HG03520 (cell line): ENCODE results near the gene ZNF674.
"Not testable (repeated sequence)": the region's sequence is repeated elsewhere in the genome, so short reads cannot be mapped to it uniquely, and the experiment has no call there.

Source experiments
- ATAC-seq: cut with Tn5 transposase; IDR thresholded peaks from one replicate; pipeline ENCODE4 v1.9.1; 2021; ENCODE audit warnings: mild to moderate bottlenecking, moderate library complexity; ENCODE audit not compliant: unreplicated experiment

The ZNF674 gene

GRCh38 chrX:46571423-46572339, 26.5 kb upstream of the ZNF674 start:
- ATAC-seq = no peak

DNA sequence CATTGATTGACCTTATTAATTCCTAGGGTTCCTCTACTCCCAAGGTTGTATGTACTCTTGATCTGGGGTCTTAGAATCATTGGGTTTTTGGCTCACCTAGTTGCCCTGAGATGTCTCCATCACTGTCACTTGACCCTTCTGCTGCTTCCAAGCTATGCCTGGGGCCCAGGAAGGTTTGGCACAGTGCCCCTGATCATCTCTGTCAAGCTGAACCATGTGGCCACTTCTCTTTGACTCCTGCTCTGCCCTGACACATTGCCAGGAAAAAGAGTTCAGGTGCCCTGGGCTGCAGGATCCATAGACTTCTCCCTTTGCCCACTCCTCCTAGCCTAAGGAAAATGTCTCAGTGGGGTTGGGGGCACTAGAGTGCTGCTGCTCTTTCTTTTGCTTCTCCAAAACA, 24.4 kb upstream of the ZNF674 start:
- no peak for ATAC-seq

GRCh38 chrX:46567388-46567787, 22.2 kb upstream of the ZNF674 start:
- no peak for ATAC-seq

DNA sequence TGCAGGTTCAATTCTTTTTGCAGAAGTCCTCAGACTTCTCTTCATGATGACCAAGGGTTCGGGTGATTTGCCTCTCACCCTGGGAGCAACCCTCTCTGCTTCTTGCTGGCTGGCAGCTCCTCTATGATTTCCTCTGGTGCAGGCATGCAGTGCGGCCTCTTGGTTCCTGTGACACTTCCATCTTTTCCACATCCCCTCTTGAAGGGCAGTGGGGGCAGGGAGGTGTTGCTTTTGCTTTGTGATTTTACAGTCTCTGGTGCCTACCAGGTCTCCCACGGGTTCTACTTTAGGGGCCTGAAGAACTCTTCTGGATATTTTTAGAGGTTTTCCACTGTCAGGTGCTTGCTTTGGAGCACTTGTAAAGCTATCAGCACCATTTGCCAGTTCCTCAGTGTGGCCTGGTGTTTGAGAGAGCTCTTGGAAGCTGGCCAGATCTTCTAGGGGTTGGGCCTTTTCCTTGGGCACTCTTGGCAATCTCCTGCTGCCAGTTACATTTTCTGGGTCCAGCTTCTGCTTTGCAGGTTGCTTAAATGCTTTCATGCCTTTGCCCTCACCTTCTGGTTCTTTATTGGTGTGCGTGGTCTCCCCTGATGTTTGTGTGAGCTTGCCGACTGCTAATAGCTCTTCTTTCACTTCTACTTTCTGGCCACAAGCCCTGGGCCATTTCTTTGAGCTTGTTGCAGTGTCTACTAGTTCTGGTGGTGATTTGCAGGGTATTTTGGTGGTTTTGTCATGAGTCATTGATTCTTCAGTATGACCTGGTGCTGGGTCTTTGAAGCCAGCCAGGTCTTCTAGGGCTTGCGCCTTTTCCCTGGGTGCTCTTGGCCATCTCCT, 16.8 kb upstream of the ZNF674 start:
- ATAC-seq = peak; percentile 97

DNA sequence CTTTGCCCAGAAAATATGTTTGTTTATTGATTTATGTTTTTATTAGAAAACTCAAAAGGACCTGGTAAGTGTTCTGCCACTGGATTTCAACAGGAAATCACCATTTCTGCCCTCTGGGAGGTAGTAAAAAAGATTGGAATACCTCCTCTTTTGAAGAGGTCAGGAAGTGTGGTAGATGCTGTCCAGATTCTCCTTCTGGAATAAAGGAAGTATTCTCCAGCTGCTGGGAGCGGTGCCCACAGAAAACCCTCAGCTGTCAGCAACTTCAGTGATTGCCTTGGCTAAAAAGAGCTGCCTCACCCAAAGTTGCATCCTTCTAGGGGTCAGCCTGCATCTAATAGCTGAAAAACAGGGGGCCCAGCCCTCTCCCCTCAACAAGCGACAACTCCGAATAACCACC, 13.8 kb upstream of the ZNF674 start:
- ATAC-seq = no peak

DNA sequence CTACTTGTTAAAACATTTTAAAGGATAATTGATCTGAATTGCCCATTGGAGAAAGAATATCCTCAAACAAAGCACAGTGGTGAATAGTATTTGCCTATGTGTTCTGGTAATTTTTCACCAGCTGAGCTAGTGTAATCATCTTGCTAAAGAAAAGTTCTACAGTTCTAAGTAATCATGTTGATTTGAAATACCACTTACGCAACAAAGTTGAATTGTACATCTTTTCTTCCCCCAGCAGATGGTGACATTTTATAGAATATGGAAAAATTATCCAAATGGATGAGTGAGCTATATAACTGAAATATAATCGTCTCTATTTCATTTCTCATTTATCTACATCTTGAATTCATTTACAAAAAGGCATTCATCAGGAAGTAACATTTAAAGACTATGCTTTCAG, 9.7 kb upstream of the ZNF674 start:
- ATAC-seq = no peak

GRCh38 chrX:46553935-46554334, 8.7 kb upstream of the ZNF674 start:
- ATAC-seq = no peak

- ATAC-seq = no peak
Observed at GRCh38 chrX:46551494-46552128, 6.4 kb upstream of the ZNF674 start.

- ATAC-seq = no peak
Observed at GRCh38 chrX:46549914-46550313, 4.7 kb upstream of the ZNF674 start.

GRCh38 chrX:46547857-46548256, 2.6 kb upstream of the ZNF674 start:
- ATAC-seq = no peak

GRCh38 chrX:46544527-46544926, 694 bp downstream of the ZNF674 start:
- not testable (repeated sequence) for ATAC-seq

- ATAC-seq = no peak
Observed at GRCh38 chrX:46543441-46543840, 1.8 kb downstream of the ZNF674 start.

GRCh38 chrX:46531442-46531841, 13.8 kb downstream of the ZNF674 start:
- no peak for ATAC-seq

DNA sequence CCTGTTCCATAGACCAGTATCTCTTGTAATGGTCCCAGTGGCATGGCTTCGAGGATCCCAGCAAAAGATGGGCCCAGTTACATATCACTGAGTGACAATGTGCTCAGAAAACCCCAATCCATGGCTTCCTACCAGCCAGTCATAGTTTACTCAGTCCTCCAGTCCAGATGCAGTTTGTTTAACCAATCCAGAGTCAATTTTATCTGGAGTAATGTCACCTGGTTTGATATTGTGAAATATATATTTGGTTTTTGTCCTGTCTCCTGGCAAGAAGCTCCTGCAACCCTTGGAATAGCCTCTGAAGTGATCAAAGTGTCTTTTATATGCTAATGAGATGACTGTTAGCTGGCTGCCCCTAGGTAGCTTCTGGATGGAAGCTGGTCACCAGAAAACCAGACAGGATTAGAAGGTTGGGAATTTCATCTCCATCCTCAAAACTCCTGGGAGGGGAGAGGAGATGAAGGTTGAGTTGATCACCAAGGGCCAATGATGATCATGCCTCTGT, 14.8 kb downstream of the ZNF674 start:
- ATAC-seq = not testable (repeated sequence)

- not testable (repeated sequence) for ATAC-seq
Observed at GRCh38 chrX:46529740-46530403, 15.3 kb downstream of the ZNF674 start.

- not testable (repeated sequence) for ATAC-seq
Observed at GRCh38 chrX:46528640-46529039, 16.6 kb downstream of the ZNF674 start.

GRCh38 chrX:46506076-46506475, 39.1 kb downstream of the ZNF674 start:
- ATAC-seq = no peak

- no peak for ATAC-seq
Observed at GRCh38 chrX:46502848-46503247, 42.4 kb downstream of the ZNF674 start.

DNA sequence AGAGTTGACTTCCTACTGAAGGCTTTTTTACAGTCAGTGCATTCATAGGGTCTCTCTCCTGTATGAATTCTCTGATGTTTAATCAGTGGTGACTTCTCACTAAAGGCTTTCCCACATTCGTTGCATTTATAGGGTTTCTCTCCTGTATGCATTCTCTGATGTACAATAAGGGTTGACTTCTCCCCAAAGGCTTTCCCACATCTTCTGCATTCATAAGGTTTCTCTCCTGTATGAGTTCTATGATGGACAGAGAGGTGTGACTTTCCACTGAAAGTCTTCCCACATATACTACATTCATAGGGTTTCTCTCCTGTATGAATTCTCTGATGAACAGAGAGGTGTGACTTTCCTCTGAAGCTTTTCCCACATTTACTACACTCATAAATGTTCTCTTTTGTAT, 45.2 kb downstream of the ZNF674 start:
- no peak for ATAC-seq

GRCh38 chrX:46488712-46489111, 56.5 kb downstream of the ZNF674 start:
- no peak for ATAC-seq

GRCh38 chrX:46485897-46486296, 59.3 kb downstream of the ZNF674 start:
- no peak for ATAC-seq
